HG02588 (cell line): ENCODE results near the gene DND1.
A peak's percentile ranks its signal among the peaks of the same experiment; 100 is the strongest.
"Not testable (repeated sequence)": the region's sequence is repeated elsewhere in the genome, so short reads cannot be mapped to it uniquely, and the experiment has no call there.

ENCODE experiments used
- ATAC-seq: cut with Tn5 transposase; IDR thresholded peaks from one replicate; pipeline ENCODE4 v1.9.1; 2021; ENCODE audit warnings: mild to moderate bottlenecking, moderate library complexity; ENCODE audit not compliant: unreplicated experiment

Gene DND1

DNA sequence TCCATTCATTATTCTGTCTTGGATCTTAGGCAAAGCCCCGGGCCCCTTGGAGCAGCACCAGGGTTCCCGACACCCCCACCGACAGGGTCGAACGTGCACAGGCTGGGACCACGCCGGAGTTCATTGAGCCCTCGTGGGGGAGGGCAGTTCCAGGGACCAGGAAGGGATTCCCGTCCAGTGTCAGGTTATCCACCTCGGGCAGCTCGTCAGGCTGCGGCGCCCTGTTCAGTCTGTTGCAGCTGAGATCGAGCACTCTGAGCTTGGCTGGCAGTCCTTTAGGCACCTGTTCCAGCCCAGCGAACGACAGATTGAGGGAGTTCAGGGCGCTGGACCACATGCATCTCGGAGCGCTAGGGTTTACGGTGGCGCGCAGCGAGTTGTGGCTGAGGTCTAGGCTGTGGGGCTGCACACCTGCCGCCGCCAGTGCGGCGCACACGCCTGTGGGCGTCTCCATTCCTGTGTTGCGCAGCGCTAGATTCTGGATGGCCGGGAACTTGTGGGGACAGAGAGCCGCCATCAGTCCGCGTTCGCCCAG is 41.5 kb downstream of the DND1 start:
- ATAC-seq: peak; percentile 32

GRCh38 chr5:140631036-140631417 is 42.3 kb downstream of the DND1 start:
- no peak for ATAC-seq

GRCh38 chr5:140630292-140631035 is 42.9 kb downstream of the DND1 start:
- ATAC-seq: no peak

DNA sequence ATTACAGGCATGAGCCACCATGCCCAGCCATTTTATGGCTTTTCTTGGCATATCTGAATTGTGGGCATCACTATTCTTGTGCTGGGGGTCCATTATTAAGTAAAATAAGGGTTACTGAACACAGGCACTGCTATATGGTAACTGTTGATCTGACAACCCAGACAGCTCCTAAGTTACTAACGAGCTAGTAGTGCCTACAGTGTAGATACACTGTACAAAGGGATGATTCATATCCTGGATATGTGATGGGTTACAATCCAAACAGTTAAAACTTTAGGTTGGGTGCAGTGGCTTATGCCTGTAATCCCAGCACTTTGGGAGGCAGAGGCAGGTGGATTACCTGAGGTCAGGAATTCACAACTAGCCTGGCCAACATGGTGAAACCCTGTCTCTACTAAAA is 44.7 kb downstream of the DND1 start:
- no peak for ATAC-seq

GRCh38 chr5:140627972-140628371 is 45.4 kb downstream of the DND1 start:
- no peak for ATAC-seq

- not testable (repeated sequence) for ATAC-seq
Observed at GRCh38 chr5:140624886-140625285, 48.5 kb downstream of the DND1 start.

DNA sequence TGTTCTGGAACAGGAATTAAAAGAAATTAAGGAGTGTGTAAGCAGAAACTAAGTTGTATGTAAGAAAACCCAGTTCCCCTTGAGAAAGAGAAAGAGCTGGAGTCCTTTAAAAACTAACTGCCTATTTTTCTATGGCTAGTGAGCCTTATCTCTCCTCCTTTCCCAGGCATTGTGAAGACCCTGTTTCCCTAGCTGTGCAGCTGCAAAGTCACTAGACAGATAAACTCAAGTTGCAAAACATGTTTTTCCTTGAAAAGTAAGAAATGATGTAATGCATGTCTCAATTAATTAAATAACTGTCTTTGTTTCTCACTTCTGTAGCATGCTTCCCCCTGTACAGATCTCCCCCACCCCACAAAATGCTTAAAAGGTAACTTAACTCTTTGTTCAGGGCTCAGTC is 50.3 kb downstream of the DND1 start:
- not testable (repeated sequence) for ATAC-seq

- ATAC-seq: no peak
Observed at GRCh38 chr5:140622301-140622700, 51.1 kb downstream of the DND1 start.
